ENCODE data around the gene MICB. TPM values are rescaled to one million over a fixed set of nuclear protein-coding genes. Genes with fewer than 3 reads are reported as not detected.
A peak's percentile ranks its signal among the peaks of the same experiment; 100 is the strongest.

MICB gene
- polyA plus RNA-seq (2013) = 1.3 and 1.6 TPM in 2 replicates

GRCh38 chr6:31497531-31498476, at the start of gene MICB:
MICB (plus strand) TSS chr6:31498145; CDS start chr6:31498194, 49 bp downstream.
- Histone ChIP-seq H3K79me1 (ENCODE audit: low read length) (no peaks in the 10 kb centered on the region), H3K79me2 (ENCODE audit: control insufficient read depth, insufficient read depth, low read length, poor library complexity) (no peaks in the 10 kb centered on the region), H3K14ac (ENCODE audit: low read length) (no peak within 1 kb of the TSS), H3K27me3 (ENCODE audit: insufficient read depth, low read length) (peaks cover 20% of the 10 kb centered on the region), H3K23ac (ENCODE audit: low read length) (no peak within 1 kb of the TSS), H3K4me3 (ENCODE audit: low read depth, low read length) (peak within 1 kb of the TSS; percentile 62), H3K4ac (ENCODE audit: low read depth, low read length) (no peak within 1 kb of the TSS), H4K8ac (ENCODE audit: low read depth, low read length) (no peak within 1 kb of the TSS), H3K9me3 (ENCODE audit: insufficient read depth, low read depth, low read length) (no peaks in the 10 kb centered on the region), H2BK120ac (ENCODE audit: insufficient read depth, low read length, poor library complexity) (no peak within 1 kb of the TSS), H3K18ac (ENCODE audit: low read length) (no peak within 1 kb of the TSS), H3K9ac (ENCODE audit: low read length) (no peak within 1 kb of the TSS), H3K4me1 (ENCODE audit: control insufficient read depth in 1 of 2, insufficient read depth in 2 of 2, low read length in 2 of 2) (peaks cover 3 to 7% of the 10 kb centered on the region in 2 experiments), H4K91ac (ENCODE audit: low read depth, low read length) (no peak within 1 kb of the TSS), H2AFZ (ENCODE audit: insufficient read depth, low read length, poor library complexity) (peak within 1 kb of the TSS; percentile 71), H3K4me2 (ENCODE audit: low read length) (peak within 1 kb of the TSS; percentile 77), H2BK5ac (ENCODE audit: low read depth, low read length, poor library complexity) (no peak within 1 kb of the TSS), H3K27ac (ENCODE audit: low read depth, low read length) (no peak within 1 kb of the TSS), H3K36me3 (ENCODE audit: control insufficient read depth in 1 of 2, insufficient read depth in 2 of 2, low read length in 2 of 2) (no peaks in the 10 kb centered on the region), H2AK5ac (ENCODE audit: low read length) (no peak within 1 kb of the TSS), H4K12ac (ENCODE audit: low read depth, low read length) (no peak within 1 kb of the TSS), H2BK12ac (ENCODE audit: low read length) (no peak within 1 kb of the TSS)
- peak; percentile 66 to 69 for DNase-seq
- no CpG with 5 or more reads among the region's 64 CpGs for WGBS (ENCODE audit: extremely low coverage, insufficient coverage, insufficient read length)

DNA sequence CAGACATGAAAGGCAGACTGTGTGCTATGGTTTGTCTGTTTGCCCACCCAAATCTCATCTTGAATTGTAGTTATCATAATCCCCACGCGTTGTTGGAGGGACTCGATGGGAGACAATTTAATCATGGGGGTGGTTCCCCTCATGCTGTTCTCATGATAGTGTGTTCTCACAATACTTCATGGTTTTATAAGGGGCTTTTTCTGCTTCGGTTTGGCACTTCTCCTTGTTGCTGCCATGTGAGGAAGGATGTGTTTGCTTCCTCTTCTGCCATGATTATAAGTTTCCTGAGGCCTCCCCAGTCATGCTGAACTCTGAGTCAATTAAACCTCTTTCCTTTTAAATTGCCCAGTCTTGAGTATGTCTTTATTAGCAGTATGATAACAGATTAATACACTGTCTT, 47.2 kb upstream of the MICB start:
- Histone ChIP-seq H3K9me3 (ENCODE audit: insufficient read depth, low read depth, low read length) (no peaks in the 10 kb centered on the region), H3K27ac (ENCODE audit: low read depth, low read length) (no peak overlapping the region), H3K18ac (ENCODE audit: low read length) (no peak overlapping the region), H3K27me3 (ENCODE audit: insufficient read depth, low read length) (no peaks in the 10 kb centered on the region), H2AFZ (ENCODE audit: insufficient read depth, low read length, poor library complexity) (no peak overlapping the region), H4K91ac (ENCODE audit: low read depth, low read length) (no peak overlapping the region), H3K79me1 (ENCODE audit: low read length) (no peaks in the 10 kb centered on the region), H3K36me3 (ENCODE audit: control insufficient read depth in 1 of 2, insufficient read depth in 2 of 2, low read length in 2 of 2) (no peaks in the 10 kb centered on the region), H3K4me3 (ENCODE audit: low read depth, low read length) (no peak overlapping the region), H3K23ac (ENCODE audit: low read length) (no peak overlapping the region), H2BK120ac (ENCODE audit: insufficient read depth, low read length, poor library complexity) (no peak overlapping the region), H3K4me2 (ENCODE audit: low read length) (no peak overlapping the region), H3K14ac (ENCODE audit: low read length) (no peak overlapping the region), H3K9ac (ENCODE audit: low read length) (no peak overlapping the region), H2BK12ac (ENCODE audit: low read length) (no peak overlapping the region), H4K12ac (ENCODE audit: low read depth, low read length) (no peak overlapping the region), H4K8ac (ENCODE audit: low read depth, low read length) (no peak overlapping the region), H2BK5ac (ENCODE audit: low read depth, low read length, poor library complexity) (no peak overlapping the region), H3K4ac (ENCODE audit: low read depth, low read length) (no peak overlapping the region), H2AK5ac (ENCODE audit: low read length) (no peak overlapping the region), H3K4me1 (ENCODE audit: control insufficient read depth in 1 of 2, insufficient read depth in 2 of 2, low read length in 2 of 2) (no peaks in the 10 kb centered on the region), H3K79me2 (ENCODE audit: control insufficient read depth, insufficient read depth, low read length, poor library complexity) (no peaks in the 10 kb centered on the region)
- no peak for DNase-seq
- whole genome bisulfite sequencing (ENCODE audit: extremely low coverage, insufficient coverage, insufficient read length) = no CpG with 5 or more reads among the region's 4 CpGs

GRCh38 chr6:31452859-31453258, 45.1 kb upstream of the MICB start:
- Histone ChIP-seq H3K9ac (ENCODE audit: low read length) (no peak overlapping the region), H3K79me2 (ENCODE audit: control insufficient read depth, insufficient read depth, low read length, poor library complexity) (no peaks in the 10 kb centered on the region), H2BK5ac (ENCODE audit: low read depth, low read length, poor library complexity) (no peak overlapping the region), H4K91ac (ENCODE audit: low read depth, low read length) (no peak overlapping the region), H3K4me1 (ENCODE audit: control insufficient read depth in 1 of 2, insufficient read depth in 2 of 2, low read length in 2 of 2) (no peaks in the 10 kb centered on the region), H3K27ac (ENCODE audit: low read depth, low read length) (no peak overlapping the region), H2AK5ac (ENCODE audit: low read length) (no peak overlapping the region), H3K4me2 (ENCODE audit: low read length) (no peak overlapping the region), H2BK120ac (ENCODE audit: insufficient read depth, low read length, poor library complexity) (no peak overlapping the region), H4K8ac (ENCODE audit: low read depth, low read length) (no peak overlapping the region), H3K9me3 (ENCODE audit: insufficient read depth, low read depth, low read length) (no peaks in the 10 kb centered on the region), H2BK12ac (ENCODE audit: low read length) (no peak overlapping the region), H3K18ac (ENCODE audit: low read length) (no peak overlapping the region), H3K36me3 (ENCODE audit: control insufficient read depth in 1 of 2, insufficient read depth in 2 of 2, low read length in 2 of 2) (no peaks in the 10 kb centered on the region), H3K79me1 (ENCODE audit: low read length) (no peaks in the 10 kb centered on the region), H3K23ac (ENCODE audit: low read length) (no peak overlapping the region), H3K27me3 (ENCODE audit: insufficient read depth, low read length) (no peaks in the 10 kb centered on the region), H3K4ac (ENCODE audit: low read depth, low read length) (no peak overlapping the region), H4K12ac (ENCODE audit: low read depth, low read length) (no peak overlapping the region), H2AFZ (ENCODE audit: insufficient read depth, low read length, poor library complexity) (no peak overlapping the region), H3K14ac (ENCODE audit: low read length) (no peak overlapping the region), H3K4me3 (ENCODE audit: low read depth, low read length) (no peak overlapping the region)
- no peak for DNase-seq

DNA sequence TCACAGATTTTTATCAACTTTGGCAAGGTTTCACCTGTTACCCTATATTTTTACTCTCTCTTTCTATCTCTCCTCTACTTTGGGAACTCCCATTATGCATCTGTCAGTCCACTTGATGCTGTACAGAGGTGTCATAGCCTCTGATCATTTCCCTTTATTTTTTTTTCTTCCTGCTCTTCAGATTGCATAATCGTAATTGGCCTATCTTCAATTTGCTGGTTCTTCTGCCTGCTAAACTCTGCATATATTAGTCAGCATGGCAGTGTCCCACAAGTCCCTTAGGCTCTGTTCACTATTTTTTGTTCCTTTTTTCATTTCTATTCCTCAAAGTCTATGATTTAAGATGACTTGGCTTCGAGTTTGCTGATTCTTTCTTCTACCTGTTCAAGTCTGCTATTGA, 44.7 kb upstream of the MICB start:
- WGBS (ENCODE audit: extremely low coverage, insufficient coverage, insufficient read length) = no CpG with 5 or more reads among the region's 2 CpGs
- H4K12ac ChIP-seq (ENCODE audit: low read depth, low read length) = no peak overlapping the region
- DNase-seq = no peak

More for the DNA sequence above, 44.7 kb upstream of the MICB start:
- H3K9ac ChIP-seq (ENCODE audit: low read length) = no peak overlapping the region
- no peak overlapping the region for H2BK12ac ChIP-seq (ENCODE audit: low read length)
- H3K4ac ChIP-seq (ENCODE audit: low read depth, low read length) = no peak overlapping the region
- H3K36me3 ChIP-seq (ENCODE audit: control insufficient read depth in 1 of 2, insufficient read depth in 2 of 2, low read length in 2 of 2) = no peaks in the 10 kb centered on the region
- H2AFZ ChIP-seq (ENCODE audit: insufficient read depth, low read length, poor library complexity) = no peak overlapping the region
- no peaks in the 10 kb centered on the region for H3K79me1 ChIP-seq (ENCODE audit: low read length)
- no peak overlapping the region for H4K91ac ChIP-seq (ENCODE audit: low read depth, low read length)
- no peak overlapping the region for H3K23ac ChIP-seq (ENCODE audit: low read length)
- H3K79me2 ChIP-seq (ENCODE audit: control insufficient read depth, insufficient read depth, low read length, poor library complexity) = no peaks in the 10 kb centered on the region
- H3K4me3 ChIP-seq (ENCODE audit: low read depth, low read length) = no peak overlapping the region
- H3K27ac ChIP-seq (ENCODE audit: low read depth, low read length) = no peak overlapping the region
- no peak overlapping the region for H2AK5ac ChIP-seq (ENCODE audit: low read length)
- no peak overlapping the region for H2BK5ac ChIP-seq (ENCODE audit: low read depth, low read length, poor library complexity)
- no peak overlapping the region for H4K8ac ChIP-seq (ENCODE audit: low read depth, low read length)
- no peak overlapping the region for H3K14ac ChIP-seq (ENCODE audit: low read length)
- no peak overlapping the region for H3K4me2 ChIP-seq (ENCODE audit: low read length)
- H3K4me1 ChIP-seq (ENCODE audit: control insufficient read depth in 1 of 2, insufficient read depth in 2 of 2, low read length in 2 of 2) = no peaks in the 10 kb centered on the region
- H3K9me3 ChIP-seq (ENCODE audit: insufficient read depth, low read depth, low read length) = no peaks in the 10 kb centered on the region
- H2BK120ac ChIP-seq (ENCODE audit: insufficient read depth, low read length, poor library complexity) = no peak overlapping the region
- H3K27me3 ChIP-seq (ENCODE audit: insufficient read depth, low read length) = no peaks in the 10 kb centered on the region
- H3K18ac ChIP-seq (ENCODE audit: low read length) = no peak overlapping the region

Data from trophoblast cell (in vitro differentiated cells and primary cell).